ENCODE results near the gene TXNDC12. TPM values are rescaled to one million over a fixed set of nuclear protein-coding genes. Genes with fewer than 3 reads are reported as not detected.
"Not testable (repeated sequence)": the region's sequence is repeated elsewhere in the genome, so short reads cannot be mapped to it uniquely, and the experiment has no call there.

Gene TXNDC12
- total and polyA plus RNA-seq, 3 donors from 2014 or later, result 33.3 to 39.2 (median 38.4) TPM

GRCh38 chr1:52026278-52026677 lies 28.7 kb downstream of the TXNDC12 start:
- intact Hi-C loops (cut with DNase I; ENCODE audit: low total_unique reads), result no loop called here
- H3K27ac ChIP-seq, result no peak overlapping the region
- peaks cover 4% of the 10 kb centered on the region for H3K4me1 ChIP-seq
- no peaks in the 10 kb centered on the region for H3K27me3 ChIP-seq
- DNase-seq, result no peak
- H3K4me3 ChIP-seq, result no peak overlapping the region
- H3K36me3 ChIP-seq (ENCODE audit: low read depth, missing control alignments), result no peaks in the 10 kb centered on the region
- WGBS, 2 donors, result 91 to 98% methylated on average over 2 of the region's 2 CpGs
- H3K9me3 ChIP-seq, result no peaks in the 10 kb centered on the region
- TF ChIP-seq, protein P1, sequence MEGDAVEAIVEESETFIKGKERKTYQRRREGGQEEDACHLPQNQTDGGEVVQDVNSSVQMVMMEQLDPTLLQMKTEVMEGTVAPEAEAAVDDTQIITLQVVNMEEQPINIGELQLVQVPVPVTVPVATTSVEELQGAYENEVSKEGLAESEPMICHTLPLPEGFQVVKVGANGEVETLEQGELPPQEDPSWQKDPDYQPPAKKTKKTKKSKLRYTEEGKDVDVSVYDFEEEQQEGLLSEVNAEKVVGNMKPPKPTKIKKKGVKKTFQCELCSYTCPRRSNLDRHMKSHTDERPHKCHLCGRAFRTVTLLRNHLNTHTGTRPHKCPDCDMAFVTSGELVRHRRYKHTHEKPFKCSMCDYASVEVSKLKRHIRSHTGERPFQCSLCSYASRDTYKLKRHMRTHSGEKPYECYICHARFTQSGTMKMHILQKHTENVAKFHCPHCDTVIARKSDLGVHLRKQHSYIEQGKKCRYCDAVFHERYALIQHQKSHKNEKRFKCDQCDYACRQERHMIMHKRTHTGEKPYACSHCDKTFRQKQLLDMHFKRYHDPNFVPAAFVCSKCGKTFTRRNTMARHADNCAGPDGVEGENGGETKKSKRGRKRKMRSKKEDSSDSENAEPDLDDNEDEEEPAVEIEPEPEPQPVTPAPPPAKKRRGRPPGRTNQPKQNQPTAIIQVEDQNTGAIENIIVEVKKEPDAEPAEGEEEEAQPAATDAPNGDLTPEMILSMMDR (IDR thresholded peaks at IDR 0.05), result no peak
- no peak for TF ChIP-seq POLR2A (IDR thresholded peaks at IDR 0.05)

GRCh38 chr1:52022133-52022532 lies 32.9 kb downstream of the TXNDC12 start:
- intact Hi-C loops (cut with DNase I; ENCODE audit: low total_unique reads), result no loop called here
- no peak for DNase-seq
- no peak overlapping the region for H3K27ac ChIP-seq

GRCh38 chr1:52008071-52008809 lies 46.8 kb downstream of the TXNDC12 start:
- no peaks in the 10 kb centered on the region for H3K9me3 ChIP-seq
- H3K36me3 ChIP-seq (ENCODE audit: low read depth, missing control alignments), result no peaks in the 10 kb centered on the region
- H3K4me3 ChIP-seq, result no peak overlapping the region
- intact Hi-C loops (cut with DNase I; ENCODE audit: low total_unique reads), result no loop called here
- peaks cover 26% of the 10 kb centered on the region for H3K4me1 ChIP-seq
- peak overlapping the region in 1 of 2 donors; percentile 42 for H3K27ac ChIP-seq
- TF ChIP-seq, protein P1 (IDR thresholded peaks at IDR 0.05), result no peak
- no peak for DNase-seq
- H3K27me3 ChIP-seq, result no peaks in the 10 kb centered on the region
- 88 to 91% methylated on average over 7 of the region's 7 CpGs for WGBS, 2 donors

More at GRCh38 chr1:52022133-52022532, 32.9 kb downstream of the TXNDC12 start:
- Histone ChIP-seq H3K27me3 (no peaks in the 10 kb centered on the region), H3K9me3 (no peaks in the 10 kb centered on the region), H3K36me3 (ENCODE audit: low read depth, missing control alignments) (no peaks in the 10 kb centered on the region), H3K4me1 (no peaks in the 10 kb centered on the region), H3K4me3 (no peak overlapping the region)
- TF ChIP-seq, protein P1 (IDR thresholded peaks at IDR 0.05), result no peak
- TF ChIP-seq POLR2A (IDR thresholded peaks at IDR 0.05), result no peak
- 64 to 80% methylated on average over 2 of the region's 2 CpGs for whole genome bisulfite sequencing, 2 donors

GRCh38 chr1:52007215-52008002 lies 47.6 kb downstream of the TXNDC12 start:
- DNase-seq, result no peak
- Histone ChIP-seq H3K36me3 (ENCODE audit: low read depth, missing control alignments) (no peaks in the 10 kb centered on the region), H3K27ac (peak overlapping the region; percentile 3 to 42), H3K4me1 (peaks cover 26% of the 10 kb centered on the region), H3K27me3 (no peaks in the 10 kb centered on the region), H3K9me3 (no peaks in the 10 kb centered on the region), H3K4me3 (no peak overlapping the region)
- intact Hi-C loops (cut with DNase I; ENCODE audit: low total_unique reads), result no loop called here
- TF ChIP-seq POLR2A (IDR thresholded peaks at IDR 0.05), result no peak
- TF ChIP-seq, protein P1 (IDR thresholded peaks at IDR 0.05), result no peak
- 32 to 40% methylated on average over 5 of the region's 5 CpGs for WGBS, 2 donors

GRCh38 chr1:52006081-52006553 lies 48.9 kb downstream of the TXNDC12 start:
- H3K4me3 ChIP-seq; H3K9me3 ChIP-seq; DNase-seq; intact Hi-C loops (cut with DNase I; ENCODE audit: low total_unique reads); H3K27me3 ChIP-seq; H3K36me3 ChIP-seq (ENCODE audit: low read depth, missing control alignments): not testable (repeated sequence)
- H3K4me1 ChIP-seq, result peaks cover 26% of the 10 kb centered on the region
- WGBS, 2 donors, result 33 to 45% methylated on average over 5 of the region's 5 CpGs
- peak overlapping the region; percentile 77 to 80 for H3K27ac ChIP-seq

DNA sequence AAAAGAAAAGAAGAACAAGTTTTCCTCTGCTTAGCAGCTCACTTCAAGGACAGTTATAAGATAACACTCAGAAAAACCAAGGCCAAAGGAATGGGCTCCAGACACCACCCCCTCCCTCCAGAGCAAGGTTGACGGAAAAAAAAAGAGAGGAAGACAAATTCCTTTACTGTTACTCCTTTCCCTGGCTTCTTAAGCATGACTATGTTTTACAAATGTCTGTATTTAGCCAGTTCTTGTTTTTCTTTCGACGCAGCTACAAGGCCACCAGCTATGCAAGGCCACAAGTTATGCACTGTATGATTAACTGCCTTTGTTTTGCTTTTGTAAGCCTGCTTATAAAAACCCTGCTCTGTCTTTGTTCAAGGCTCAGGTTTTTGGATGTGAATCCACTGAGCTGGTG lies 49.4 kb downstream of the TXNDC12 start:
- H3K4me3 ChIP-seq; H3K27me3 ChIP-seq; intact Hi-C loops (cut with DNase I; ENCODE audit: low total_unique reads); H3K9me3 ChIP-seq; H3K36me3 ChIP-seq (ENCODE audit: low read depth, missing control alignments): not testable (repeated sequence)
- DNase-seq, result peak; percentile 37
- Histone ChIP-seq H3K27ac (peak overlapping the region; percentile 77 to 80), H3K4me1 (peaks cover 26% of the 10 kb centered on the region)
- 34 to 48% methylated on average over 3 of the region's 3 CpGs for WGBS, 2 donors
